HepG2 (cell line): ENCODE data around the gene UBP1. TPM values are rescaled to one million over a fixed set of nuclear protein-coding genes. Genes with fewer than 3 reads are reported as not detected.

ENCODE experiments used
- AHR ChIP-seq: IDR thresholded peaks from 2 replicates; pipeline ENCODE4 v1.6.1; 2018; ENCODE audit warnings: missing genetic modification reagents, missing compliant biosample characterization
- BHLHE40 ChIP-seq: IDR thresholded peaks from 2 replicates; pipeline ENCODE4 v1.6.1; 2011; ENCODE audit warnings: low read length, improper control_type of control experiment
- BRD4 ChIP-seq: sonication (generic); formaldehyde crosslinking; IDR thresholded peaks from 2 replicates; pipeline ENCODE4 v1.4.0; 2020; ENCODE audit warnings: missing genetic modification reagents
- CAMTA2 ChIP-seq: sonication (generic); formaldehyde crosslinking; IDR thresholded peaks from 2 replicates; pipeline ENCODE4 v1.4.0; 2020; ENCODE audit warnings: mild to moderate bottlenecking, missing genetic modification reagents, borderline replicate concordance
- FLYWCH1 ChIP-seq: sonication (generic); formaldehyde crosslinking; IDR thresholded peaks from 2 replicates; pipeline ENCODE4 v1.8.1; 2023; ENCODE audit warnings: mild to moderate bottlenecking, missing genetic modification reagents
- GTF2F1 ChIP-seq: fragments of 150-350 bp; IDR thresholded peaks from 2 replicates; pipeline ENCODE4 v1.6.1; 2014; ENCODE audit warnings: low read length
- NFATC3 ChIP-seq: sonication (generic); formaldehyde crosslinking; IDR thresholded peaks from 2 replicates; pipeline ENCODE4 v1.5.1; 2020; ENCODE audit warnings: mild to moderate bottlenecking, missing genetic modification reagents
- PHF20 ChIP-seq: sonication (generic); formaldehyde crosslinking; IDR thresholded peaks from 2 replicates; pipeline ENCODE4 v1.5.0; 2020; ENCODE audit warnings: mild to moderate bottlenecking, missing genetic modification reagents
- SMAD1 ChIP-seq: sonication (generic); formaldehyde crosslinking; IDR thresholded peaks from 2 replicates; pipeline ENCODE4 v1.4.0; 2020; ENCODE audit warnings: missing genetic modification reagents, low read depth, mild to moderate bottlenecking, borderline replicate concordance
- SP4 ChIP-seq: sonication (generic); formaldehyde crosslinking; IDR thresholded peaks from 2 replicates; pipeline ENCODE4 v1.8.1; 2023; ENCODE audit warnings: mild to moderate bottlenecking, missing genetic modification reagents
- ZFP1 ChIP-seq: IDR thresholded peaks from 2 replicates; pipeline ENCODE4 v1.6.1; 2016
- ZKSCAN5 ChIP-seq: sonication (generic); formaldehyde crosslinking; IDR thresholded peaks from 2 replicates; pipeline ENCODE4 v1.5.1; 2020; ENCODE audit warnings: mild to moderate bottlenecking, missing genetic modification reagents
- ZKSCAN8 ChIP-seq: IDR thresholded peaks from 2 replicates; pipeline ENCODE4 v1.6.1; 2016; ENCODE audit warnings: borderline replicate concordance, missing genetic modification reagents, missing compliant biosample characterization
- ZNF234 ChIP-seq: sonication (generic); formaldehyde crosslinking; conservative IDR thresholded peaks from 2 replicates; pipeline ENCODE4 v1.5.1; 2020; ENCODE audit warnings: mild to moderate bottlenecking, missing genetic modification reagents
- polyA plus RNA-seq, 8 experiments: library from polyadenylated mRNA; depleted of rRNA in 3 of 8; stranded (reverse) in 7 of 8; unstranded in 1 of 8; fragments of >200 nt; fragmentation: Illumina TruSeq in 4 of 8; extraction: Trizol in 4 of 8; gene quantifications; 2 replicates each; pipeline versions ENCODE4 v1.2.1 to v1.2.3, GENCODE V29; 2011 to 2016; ENCODE audit warnings: low read depth in 4 of 8, missing spikeins in 1 of 8, mixed read lengths in 1 of 8; ENCODE audit not compliant: insufficient read depth in 1 of 8
- total RNA-seq, 5 experiments: library from RNA; depleted of rRNA; stranded (reverse); fragments of >200 nt; fragmentation: Illumina TruSeq; extraction: Trizol; gene quantifications; 2 replicates each; pipeline ENCODE4 v1.2.3, GENCODE V29; 2016; ENCODE audit warnings: low read depth in 1 of 5
- TF ChIP-seq, protein P1 (sequence below): sonication (generic); formaldehyde crosslinking; IDR thresholded peaks from 2 replicates; pipeline ENCODE4 v1.4.0; 2020; ENCODE audit warnings: missing genetic modification reagents
- TF ChIP-seq, protein P2 (sequence below): sonication (generic); formaldehyde crosslinking; IDR thresholded peaks from 2 replicates; pipeline ENCODE4; 2020; ENCODE audit warnings: missing genetic modification reagents, mild to moderate bottlenecking, borderline replicate concordance
- TF ChIP-seq, protein P3 (sequence below): sonication (generic); formaldehyde crosslinking; IDR thresholded peaks from 2 replicates; pipeline ENCODE4 v1.5.0; 2020; ENCODE audit warnings: mild to moderate bottlenecking, missing genetic modification reagents
- TF ChIP-seq, protein P4 (sequence below): sonication (generic); formaldehyde crosslinking; IDR thresholded peaks from 2 replicates; pipeline ENCODE4 v1.5.1; 2020; ENCODE audit warnings: mild to moderate bottlenecking, missing genetic modification reagents, borderline replicate concordance

Gene UBP1
- total and polyA plus RNA-seq, 2 of the 13 experiments (the other 11 are each of a cell fraction or from before 2014, with no cell fraction given): 48.3 to 79.9 TPM

DNA sequence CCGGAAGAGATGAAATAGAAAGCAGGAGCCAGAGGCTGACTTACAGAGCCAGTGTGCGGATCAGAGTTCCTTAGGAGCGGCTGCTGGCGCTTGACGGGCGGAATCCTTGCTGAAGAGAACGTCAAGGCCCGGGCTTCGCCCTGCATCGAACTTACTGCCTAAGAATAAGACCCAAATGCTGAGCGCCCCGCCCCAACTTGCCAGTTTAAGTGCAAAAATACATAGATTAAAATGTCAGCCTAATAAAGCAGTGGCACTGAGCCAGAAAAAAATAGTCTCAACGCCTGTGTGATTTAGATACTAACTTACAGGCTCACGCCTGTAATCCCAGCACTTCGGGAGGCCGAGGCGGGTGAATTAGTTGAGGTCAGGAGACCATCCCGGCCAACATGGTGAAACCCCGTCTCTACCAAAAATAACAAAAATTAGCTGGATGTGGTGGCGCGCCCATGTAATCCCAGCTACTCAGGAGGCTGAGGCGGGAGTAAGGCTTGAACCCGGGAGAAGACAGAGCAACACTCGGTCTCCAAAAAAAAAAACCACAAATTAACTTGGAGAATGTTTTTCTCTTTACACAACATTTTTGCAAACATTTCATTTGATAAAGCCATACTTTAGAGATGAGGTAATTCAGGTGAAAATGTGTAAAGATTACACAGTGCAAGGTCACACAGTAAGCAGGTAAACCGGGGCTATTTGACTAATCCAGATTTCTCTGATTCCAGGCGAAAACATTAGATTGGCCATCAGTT lies 1.2 kb upstream of the UBP1 start (continued):
- TF ChIP-seq, protein P1, sequence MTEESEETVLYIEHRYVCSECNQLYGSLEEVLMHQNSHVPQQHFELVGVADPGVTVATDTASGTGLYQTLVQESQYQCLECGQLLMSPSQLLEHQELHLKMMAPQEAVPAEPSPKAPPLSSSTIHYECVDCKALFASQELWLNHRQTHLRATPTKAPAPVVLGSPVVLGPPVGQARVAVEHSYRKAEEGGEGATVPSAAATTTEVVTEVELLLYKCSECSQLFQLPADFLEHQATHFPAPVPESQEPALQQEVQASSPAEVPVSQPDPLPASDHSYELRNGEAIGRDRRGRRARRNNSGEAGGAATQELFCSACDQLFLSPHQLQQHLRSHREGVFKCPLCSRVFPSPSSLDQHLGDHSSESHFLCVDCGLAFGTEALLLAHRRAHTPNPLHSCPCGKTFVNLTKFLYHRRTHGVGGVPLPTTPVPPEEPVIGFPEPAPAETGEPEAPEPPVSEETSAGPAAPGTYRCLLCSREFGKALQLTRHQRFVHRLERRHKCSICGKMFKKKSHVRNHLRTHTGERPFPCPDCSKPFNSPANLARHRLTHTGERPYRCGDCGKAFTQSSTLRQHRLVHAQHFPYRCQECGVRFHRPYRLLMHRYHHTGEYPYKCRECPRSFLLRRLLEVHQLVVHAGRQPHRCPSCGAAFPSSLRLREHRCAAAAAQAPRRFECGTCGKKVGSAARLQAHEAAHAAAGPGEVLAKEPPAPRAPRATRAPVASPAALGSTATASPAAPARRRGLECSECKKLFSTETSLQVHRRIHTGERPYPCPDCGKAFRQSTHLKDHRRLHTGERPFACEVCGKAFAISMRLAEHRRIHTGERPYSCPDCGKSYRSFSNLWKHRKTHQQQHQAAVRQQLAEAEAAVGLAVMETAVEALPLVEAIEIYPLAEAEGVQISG (CRISPR knock-in tag): no peak
- TF ChIP-seq CAMTA2 (CRISPR knock-in tag) (no peak), ZFP1 (CRISPR knock-in tag) (no peak), FLYWCH1 (no peak), BRD4 (CRISPR knock-in tag) (no peak), NFATC3 (CRISPR knock-in tag) (no peak), ZNF234 (CRISPR knock-in tag) (no peak), AHR (no peak), GTF2F1 (no peak), SMAD1 (CRISPR knock-in tag) (no peak), ZKSCAN5 (CRISPR knock-in tag) (no peak), SP4 (CRISPR knock-in tag) (no peak), BHLHE40 (no peak), ZKSCAN8 (CRISPR knock-in tag) (no peak; the same call in 1 of the 2 replicates), PHF20 (no peak)
- TF ChIP-seq, protein P2, sequence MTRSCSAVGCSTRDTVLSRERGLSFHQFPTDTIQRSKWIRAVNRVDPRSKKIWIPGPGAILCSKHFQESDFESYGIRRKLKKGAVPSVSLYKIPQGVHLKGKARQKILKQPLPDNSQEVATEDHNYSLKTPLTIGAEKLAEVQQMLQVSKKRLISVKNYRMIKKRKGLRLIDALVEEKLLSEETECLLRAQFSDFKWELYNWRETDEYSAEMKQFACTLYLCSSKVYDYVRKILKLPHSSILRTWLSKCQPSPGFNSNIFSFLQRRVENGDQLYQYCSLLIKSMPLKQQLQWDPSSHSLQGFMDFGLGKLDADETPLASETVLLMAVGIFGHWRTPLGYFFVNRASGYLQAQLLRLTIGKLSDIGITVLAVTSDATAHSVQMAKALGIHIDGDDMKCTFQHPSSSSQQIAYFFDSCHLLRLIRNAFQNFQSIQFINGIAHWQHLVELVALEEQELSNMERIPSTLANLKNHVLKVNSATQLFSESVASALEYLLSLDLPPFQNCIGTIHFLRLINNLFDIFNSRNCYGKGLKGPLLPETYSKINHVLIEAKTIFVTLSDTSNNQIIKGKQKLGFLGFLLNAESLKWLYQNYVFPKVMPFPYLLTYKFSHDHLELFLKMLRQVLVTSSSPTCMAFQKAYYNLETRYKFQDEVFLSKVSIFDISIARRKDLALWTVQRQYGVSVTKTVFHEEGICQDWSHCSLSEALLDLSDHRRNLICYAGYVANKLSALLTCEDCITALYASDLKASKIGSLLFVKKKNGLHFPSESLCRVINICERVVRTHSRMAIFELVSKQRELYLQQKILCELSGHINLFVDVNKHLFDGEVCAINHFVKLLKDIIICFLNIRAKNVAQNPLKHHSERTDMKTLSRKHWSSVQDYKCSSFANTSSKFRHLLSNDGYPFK (CRISPR knock-in tag): peak; percentile 14; the same call in 1 of the 2 replicates
- TF ChIP-seq, protein P3, sequence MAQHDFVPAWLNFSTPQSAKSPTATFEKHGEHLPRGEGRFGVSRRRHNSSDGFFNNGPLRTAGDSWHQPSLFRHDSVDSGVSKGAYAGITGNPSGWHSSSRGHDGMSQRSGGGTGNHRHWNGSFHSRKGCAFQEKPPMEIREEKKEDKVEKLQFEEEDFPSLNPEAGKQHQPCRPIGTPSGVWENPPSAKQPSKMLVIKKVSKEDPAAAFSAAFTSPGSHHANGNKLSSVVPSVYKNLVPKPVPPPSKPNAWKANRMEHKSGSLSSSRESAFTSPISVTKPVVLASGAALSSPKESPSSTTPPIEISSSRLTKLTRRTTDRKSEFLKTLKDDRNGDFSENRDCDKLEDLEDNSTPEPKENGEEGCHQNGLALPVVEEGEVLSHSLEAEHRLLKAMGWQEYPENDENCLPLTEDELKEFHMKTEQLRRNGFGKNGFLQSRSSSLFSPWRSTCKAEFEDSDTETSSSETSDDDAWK (CRISPR knock-in tag): no peak
- TF ChIP-seq, protein P4, sequence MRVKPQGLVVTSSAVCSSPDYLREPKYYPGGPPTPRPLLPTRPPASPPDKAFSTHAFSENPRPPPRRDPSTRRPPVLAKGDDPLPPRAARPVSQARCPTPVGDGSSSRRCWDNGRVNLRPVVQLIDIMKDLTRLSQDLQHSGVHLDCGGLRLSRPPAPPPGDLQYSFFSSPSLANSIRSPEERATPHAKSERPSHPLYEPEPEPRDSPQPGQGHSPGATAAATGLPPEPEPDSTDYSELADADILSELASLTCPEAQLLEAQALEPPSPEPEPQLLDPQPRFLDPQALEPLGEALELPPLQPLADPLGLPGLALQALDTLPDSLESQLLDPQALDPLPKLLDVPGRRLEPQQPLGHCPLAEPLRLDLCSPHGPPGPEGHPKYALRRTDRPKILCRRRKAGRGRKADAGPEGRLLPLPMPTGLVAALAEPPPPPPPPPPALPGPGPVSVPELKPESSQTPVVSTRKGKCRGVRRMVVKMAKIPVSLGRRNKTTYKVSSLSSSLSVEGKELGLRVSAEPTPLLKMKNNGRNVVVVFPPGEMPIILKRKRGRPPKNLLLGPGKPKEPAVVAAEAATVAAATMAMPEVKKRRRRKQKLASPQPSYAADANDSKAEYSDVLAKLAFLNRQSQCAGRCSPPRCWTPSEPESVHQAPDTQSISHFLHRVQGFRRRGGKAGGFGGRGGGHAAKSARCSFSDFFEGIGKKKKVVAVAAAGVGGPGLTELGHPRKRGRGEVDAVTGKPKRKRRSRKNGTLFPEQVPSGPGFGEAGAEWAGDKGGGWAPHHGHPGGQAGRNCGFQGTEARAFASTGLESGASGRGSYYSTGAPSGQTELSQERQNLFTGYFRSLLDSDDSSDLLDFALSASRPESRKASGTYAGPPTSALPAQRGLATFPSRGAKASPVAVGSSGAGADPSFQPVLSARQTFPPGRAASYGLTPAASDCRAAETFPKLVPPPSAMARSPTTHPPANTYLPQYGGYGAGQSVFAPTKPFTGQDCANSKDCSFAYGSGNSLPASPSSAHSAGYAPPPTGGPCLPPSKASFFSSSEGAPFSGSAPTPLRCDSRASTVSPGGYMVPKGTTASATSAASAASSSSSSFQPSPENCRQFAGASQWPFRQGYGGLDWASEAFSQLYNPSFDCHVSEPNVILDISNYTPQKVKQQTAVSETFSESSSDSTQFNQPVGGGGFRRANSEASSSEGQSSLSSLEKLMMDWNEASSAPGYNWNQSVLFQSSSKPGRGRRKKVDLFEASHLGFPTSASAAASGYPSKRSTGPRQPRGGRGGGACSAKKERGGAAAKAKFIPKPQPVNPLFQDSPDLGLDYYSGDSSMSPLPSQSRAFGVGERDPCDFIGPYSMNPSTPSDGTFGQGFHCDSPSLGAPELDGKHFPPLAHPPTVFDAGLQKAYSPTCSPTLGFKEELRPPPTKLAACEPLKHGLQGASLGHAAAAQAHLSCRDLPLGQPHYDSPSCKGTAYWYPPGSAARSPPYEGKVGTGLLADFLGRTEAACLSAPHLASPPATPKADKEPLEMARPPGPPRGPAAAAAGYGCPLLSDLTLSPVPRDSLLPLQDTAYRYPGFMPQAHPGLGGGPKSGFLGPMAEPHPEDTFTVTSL (CRISPR knock-in tag): peak; percentile 43; the same call in 1 of the 2 replicates
